Measurements from ENCODE around the gene C22orf15. TPM values are rescaled to one million over a fixed set of nuclear protein-coding genes. Genes with fewer than 3 reads are reported as not detected.

The C22orf15 gene
- total and polyA plus RNA-seq, 12 donors, result 0.11 to 0.80 (median 0.24) TPM; not detected in 7

- peak overlapping the region in 3 of 5 donors; percentile 97 to 100 (median 97) for H3K27ac ChIP-seq
- 1 to 15% (median 2%) methylated on average over 4 to 5 of the region's 5 CpGs for WGBS, 4 donors
- intact Hi-C loops (cut with DNase I), result no loop called here
Observed at GRCh38 chr22:23787600-23787896, 24.8 kb downstream of the C22orf15 start.

GRCh38 chr22:23787910-23788309 lies 25.1 kb downstream of the C22orf15 start:
- H3K4me3 ChIP-seq, result peak overlapping the region in 3 of 4 donors; percentile 39 to 76 (median 52)
- TF ChIP-seq POLR2A (IDR thresholded peaks at IDR 0.05) (no peak), CTCF (IDR thresholded peaks at IDR 0.05) (no peak)
- H3K27me3 ChIP-seq, result no peaks in the 10 kb centered on the region
- WGBS, 4 donors, result 62 to 75% (median 63%) methylated on average over 3 of the region's 3 CpGs
- peaks cover 0 to 9% of the 10 kb centered on the region in 2 donors for H3K36me3 ChIP-seq (replicated peaks in 1 of 2)
- peaks cover 46 to 56% of the 10 kb centered on the region in 2 donors for H3K4me1 ChIP-seq (replicated peaks in 1 of 2)
- intact Hi-C loops (cut with DNase I), result no loop called here
- no peaks in the 10 kb centered on the region for H3K9me3 ChIP-seq (replicated peaks in 1 of 3)
- peak overlapping the region in 1 of 5 donors; percentile 100 for H3K27ac ChIP-seq
- DNase-seq, result no peak

More at GRCh38 chr22:23787600-23787896, 24.8 kb downstream of the C22orf15 start:
- Histone ChIP-seq H3K4me3 (peak overlapping the region; percentile 39 to 91 (median 64)), H3K36me3 (replicated peaks in 1 of 2) (peaks cover 0 to 6% of the 10 kb centered on the region in 2 donors), H3K27me3 (no peaks in the 10 kb centered on the region), H3K4me1 (replicated peaks in 1 of 2) (peaks cover 46 to 56% of the 10 kb centered on the region in 2 donors), H3K9me3 (replicated peaks in 1 of 3) (no peaks in the 10 kb centered on the region)
- no peak for DNase-seq
- TF ChIP-seq CTCF (IDR thresholded peaks at IDR 0.05) (no peak), POLR2A (IDR thresholded peaks at IDR 0.05) (no peak)

- no peak for DNase-seq
- Histone ChIP-seq H3K9me3 (replicated peaks in 1 of 3) (no peaks in the 10 kb centered on the region), H3K4me3 (no peak overlapping the region), H3K27ac (peak overlapping the region in 4 of 5 donors; percentile 29 to 56 (median 36)), H3K36me3 (replicated peaks in 1 of 2) (peaks cover 0 to 20% of the 10 kb centered on the region in 2 donors), H3K4me1 (replicated peaks in 1 of 2) (peaks cover 46 to 56% of the 10 kb centered on the region in 2 donors), H3K27me3 (no peaks in the 10 kb centered on the region)
- intact Hi-C loops (cut with DNase I), result no loop called here
- TF ChIP-seq CTCF (IDR thresholded peaks at IDR 0.05) (no peak), POLR2A (IDR thresholded peaks at IDR 0.05) (no peak)
- 58 to 68% (median 66%) methylated on average over 4 of the region's 4 CpGs for WGBS, 4 donors
Observed at GRCh38 chr22:23789121-23789520, 26.3 kb downstream of the C22orf15 start.

GRCh38 chr22:23789638-23790037 lies 26.8 kb downstream of the C22orf15 start:
- H3K4me1 ChIP-seq (replicated peaks in 1 of 2), result peaks cover 46 to 56% of the 10 kb centered on the region in 2 donors
- H3K27me3 ChIP-seq, result no peaks in the 10 kb centered on the region
- no peaks in the 10 kb centered on the region for H3K9me3 ChIP-seq (replicated peaks in 1 of 3)
- no peak for DNase-seq
- intact Hi-C loops (cut with DNase I), result no loop called here
- 54 to 63% (median 59%) methylated on average over 4 of the region's 4 CpGs for WGBS, 4 donors
- H3K36me3 ChIP-seq (replicated peaks in 1 of 2), result peaks cover 0 to 25% of the 10 kb centered on the region in 2 donors
- no peak for TF ChIP-seq POLR2A (IDR thresholded peaks at IDR 0.05)
- TF ChIP-seq CTCF (IDR thresholded peaks at IDR 0.05), result no peak
- H3K27ac ChIP-seq, result peak overlapping the region in 4 of 5 donors; percentile 29 to 56 (median 36)
- H3K4me3 ChIP-seq, result no peak overlapping the region
